Ishikawa (cell line): Measurements from ENCODE around the gene TM4SF4.

ENCODE experiments used
- CEBPB ChIP-seq: IDR thresholded peaks from 2 replicates; pipeline ENCODE4 v1.6.1; 2012
- CREB1 ChIP-seq: IDR thresholded peaks from 2 replicates; pipeline ENCODE4 v1.6.1; 2012; ENCODE audit warnings: low read depth
- EGR1 ChIP-seq: IDR thresholded peaks from 2 replicates; pipeline ENCODE4 v1.6.1; 2012
- EP300 ChIP-seq: IDR thresholded peaks from 2 replicates; pipeline ENCODE4 v1.6.1; 2012; ENCODE audit warnings: borderline replicate concordance
- FOXM1 ChIP-seq: IDR thresholded peaks from 2 replicates; pipeline ENCODE4 v1.6.1; 2012; ENCODE audit warnings: low read depth, borderline replicate concordance
- MAX ChIP-seq: IDR thresholded peaks from 2 replicates; pipeline ENCODE4 v1.6.1; 2012
- NFIC ChIP-seq: IDR thresholded peaks from 2 replicates; pipeline ENCODE4 v1.6.1; 2012
- RAD21 ChIP-seq: IDR thresholded peaks from 2 replicates; pipeline ENCODE4 v1.6.1; 2012; ENCODE audit warnings: low read depth
- REST ChIP-seq: IDR thresholded peaks from 2 replicates; pipeline ENCODE4 v1.6.1; 2012; ENCODE audit warnings: low read depth, mild to moderate bottlenecking
- TAF1 ChIP-seq: IDR thresholded peaks from 2 replicates; pipeline ENCODE4 v1.6.1; 2012; ENCODE audit warnings: low read depth, mild to moderate bottlenecking
- TCF12 ChIP-seq: IDR thresholded peaks from 2 replicates; pipeline ENCODE4 v1.6.1; 2012; ENCODE audit warnings: low read depth
- TEAD4 ChIP-seq: IDR thresholded peaks from 2 replicates; pipeline ENCODE4 v1.6.1; 2012
- USF1 ChIP-seq: IDR thresholded peaks from 2 replicates; pipeline ENCODE4 v1.6.1; 2012
- YY1 ChIP-seq: IDR thresholded peaks from 2 replicates; pipeline ENCODE4 v1.6.1; 2012; ENCODE audit warnings: low read depth
- ZBTB7A ChIP-seq: IDR thresholded peaks from 2 replicates; pipeline ENCODE4 v1.6.1; 2012; ENCODE audit warnings: low read depth

TM4SF4 gene

GRCh38 chr3:149534671-149535332 is 60.3 kb downstream of the TM4SF4 start:
- TF ChIP-seq TCF12 (no peak), ZBTB7A (no peak), CEBPB (no peak), EP300 (no peak), CREB1 (no peak), FOXM1 (no peak), TAF1 (no peak), NFIC (no peak), EGR1 (no peak), REST (no peak), RAD21 (no peak)

- TF ChIP-seq CREB1 (no peak), EGR1 (no peak), TAF1 (no peak), NFIC (no peak)
Measured at GRCh38 chr3:149535333-149535685, 60.8 kb downstream of the TM4SF4 start.

GRCh38 chr3:149536429-149536828 is 61.9 kb downstream of the TM4SF4 start:
- TF ChIP-seq NFIC (peak; percentile 65; the same call in 1 of the 2 replicates), EP300 (peak; percentile 13; the same call in 1 of the 2 replicates), CEBPB (no peak), TCF12 (peak; percentile 33; the same call in 1 of the 2 replicates), TAF1 (no peak), TEAD4 (peak; percentile 69)

- no peak for TF ChIP-seq EP300
- TF ChIP-seq MAX, result no peak
- no peak for TF ChIP-seq CREB1
- no peak for TF ChIP-seq TEAD4
- TF ChIP-seq CEBPB, result no peak
- no peak for TF ChIP-seq EGR1
- no peak for TF ChIP-seq USF1
- TF ChIP-seq RAD21, result no peak
- TF ChIP-seq NFIC, result no peak
- no peak for TF ChIP-seq REST
- no peak for TF ChIP-seq FOXM1
- no peak for TF ChIP-seq TAF1
- TF ChIP-seq TCF12, result no peak
- no peak for TF ChIP-seq ZBTB7A
- TF ChIP-seq YY1, result no peak
Measured at GRCh38 chr3:149538371-149538770, 63.9 kb downstream of the TM4SF4 start.

- TF ChIP-seq NFIC (no peak), TEAD4 (no peak)
Measured at GRCh38 chr3:149541091-149541491, 66.6 kb downstream of the TM4SF4 start.

GRCh38 chr3:149542375-149543312 is 68.1 kb downstream of the TM4SF4 start:
- TF ChIP-seq EGR1, result no peak
- no peak for TF ChIP-seq TEAD4
- no peak for TF ChIP-seq CREB1
- TF ChIP-seq USF1, result no peak
- TF ChIP-seq TCF12, result no peak
- no peak for TF ChIP-seq YY1
- no peak for TF ChIP-seq ZBTB7A
- TF ChIP-seq EP300, result no peak
- no peak for TF ChIP-seq MAX
- TF ChIP-seq FOXM1, result no peak
- no peak for TF ChIP-seq NFIC
- no peak for TF ChIP-seq TAF1
- no peak for TF ChIP-seq CEBPB
- TF ChIP-seq RAD21, result no peak
- TF ChIP-seq REST, result no peak
